ENCODE results near the gene CDY1. TPM values are rescaled to one million over a fixed set of nuclear protein-coding genes. Genes with fewer than 3 reads are reported as not detected.
"Not testable (repeated sequence)": the region's sequence is repeated elsewhere in the genome, so short reads cannot be mapped to it uniquely, and the experiment has no call there.

CDY1 gene
- polyA plus RNA-seq (2013, experiment 1 of 2): not detected
- not detected for polyA plus RNA-seq (2013, experiment 2 of 2)

DNA sequence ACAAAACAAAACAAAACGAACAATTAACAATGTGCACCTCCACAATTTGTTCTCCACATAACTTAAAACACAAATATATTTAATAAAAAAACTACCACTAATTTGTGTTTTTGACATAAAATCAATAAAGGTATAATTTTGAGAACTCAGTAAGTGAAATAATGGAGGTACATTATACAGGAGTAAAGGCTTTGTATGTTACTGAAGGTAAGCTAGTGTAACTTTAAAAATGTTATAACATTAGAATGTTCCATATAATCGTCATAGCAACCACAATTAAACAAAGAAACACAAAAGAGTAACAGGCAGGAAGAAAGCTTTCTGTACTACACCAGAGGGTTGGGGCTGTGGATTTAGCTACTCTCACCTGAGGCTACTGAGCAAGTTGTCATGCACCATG is at the start of gene CDY1:
Gene CDY1, plus strand, starts transcription at position 301 of the 400 bp plus-strand sequence. CDS start 326 bp downstream, outside the sequence.
- H3K23ac ChIP-seq (ENCODE audit: low read length); H3K36me3 ChIP-seq (ENCODE audit: control insufficient read depth, insufficient read depth, low read length); H3K56ac ChIP-seq (ENCODE audit: low read length); H3K79me2 ChIP-seq (ENCODE audit: control insufficient read depth, insufficient read depth, low read length); H3K27me3 ChIP-seq (ENCODE audit: insufficient read depth, low read length, poor library complexity); H2BK15ac ChIP-seq (replicated peaks; ENCODE audit: low read depth); H4K8ac ChIP-seq (ENCODE audit: low read depth, low read length); DNase-seq; H3K27ac ChIP-seq (ENCODE audit: low read depth, low read length); H4K5ac ChIP-seq (ENCODE audit: low read length); H3K18ac ChIP-seq (ENCODE audit: low read length); H3K4me1 ChIP-seq (ENCODE audit: control insufficient read depth, low read depth, low read length); H3K4me3 ChIP-seq (ENCODE audit: low read length); H3K9ac ChIP-seq (ENCODE audit: low read length); H3K4ac ChIP-seq (ENCODE audit: low read depth, low read length); H2BK5ac ChIP-seq (ENCODE audit: low read length); H2AK5ac ChIP-seq (ENCODE audit: low read length); H3K4me2 ChIP-seq (ENCODE audit: low read length); H2BK120ac ChIP-seq (ENCODE audit: low read depth, low read length); H3K79me1 ChIP-seq (ENCODE audit: low read length): not testable (repeated sequence)
- WGBS (ENCODE audit: extremely low coverage, insufficient coverage, low lambda C conversion rate): no CpG with 5 or more reads among the region's 2 CpGs

DNA sequence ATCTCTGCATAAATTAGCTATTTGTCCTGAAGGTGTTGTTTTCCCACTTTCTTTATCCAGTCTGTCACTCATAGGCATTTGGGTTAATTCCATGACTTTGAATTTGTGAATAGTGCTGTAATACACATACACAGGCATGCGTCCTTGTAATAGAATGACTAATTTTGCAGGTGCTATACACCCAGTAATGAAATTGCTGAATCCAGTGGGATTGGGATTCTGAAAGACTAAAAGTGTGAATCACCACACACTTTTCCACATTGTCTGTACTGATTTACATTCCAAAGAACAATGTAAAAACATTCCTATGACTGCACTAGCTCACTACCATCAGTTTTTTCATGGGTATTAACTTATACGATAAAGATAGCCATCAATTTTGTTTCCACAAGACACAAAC is 28.6 kb upstream of the CDY1 start:
- H3K18ac ChIP-seq (ENCODE audit: low read length); H3K27me3 ChIP-seq (ENCODE audit: insufficient read depth, low read length, poor library complexity): not testable (repeated sequence)

DNA sequence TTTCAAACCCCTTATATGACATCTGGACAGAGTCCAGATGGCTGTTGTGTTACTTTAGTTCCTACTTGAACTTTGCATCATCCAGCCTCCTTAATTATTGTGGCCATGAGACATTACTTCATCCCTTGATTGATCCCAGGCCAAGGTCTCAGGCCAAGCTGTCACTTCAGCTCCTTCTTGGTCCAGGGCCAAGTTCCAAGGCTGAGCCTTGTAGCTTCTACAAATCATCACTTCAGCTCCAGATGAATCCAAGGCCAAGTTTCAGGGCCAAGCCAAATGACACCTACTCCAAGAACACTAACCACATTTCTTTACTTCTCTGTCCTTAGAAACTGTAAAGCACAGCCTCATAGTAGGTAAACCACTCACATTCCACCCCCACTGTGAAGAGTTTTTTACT is 1.7 kb upstream of the CDY1 start:
- not testable (repeated sequence) for H3K4me2 ChIP-seq (ENCODE audit: low read length); H3K27ac ChIP-seq (ENCODE audit: low read depth, low read length); H3K4me1 ChIP-seq (ENCODE audit: control insufficient read depth, low read depth, low read length); H2BK15ac ChIP-seq (replicated peaks; ENCODE audit: low read depth); H3K4me3 ChIP-seq (ENCODE audit: low read length); H3K79me2 ChIP-seq (ENCODE audit: control insufficient read depth, insufficient read depth, low read length); DNase-seq; H3K23ac ChIP-seq (ENCODE audit: low read length); H4K5ac ChIP-seq (ENCODE audit: low read length); H4K8ac ChIP-seq (ENCODE audit: low read depth, low read length); H3K36me3 ChIP-seq (ENCODE audit: control insufficient read depth, insufficient read depth, low read length); H3K9ac ChIP-seq (ENCODE audit: low read length); H3K79me1 ChIP-seq (ENCODE audit: low read length); H3K18ac ChIP-seq (ENCODE audit: low read length); H3K56ac ChIP-seq (ENCODE audit: low read length); H2BK5ac ChIP-seq (ENCODE audit: low read length); H2BK120ac ChIP-seq (ENCODE audit: low read depth, low read length); H3K4ac ChIP-seq (ENCODE audit: low read depth, low read length); H2AK5ac ChIP-seq (ENCODE audit: low read length); H3K27me3 ChIP-seq (ENCODE audit: insufficient read depth, low read length, poor library complexity)

More for the DNA sequence above, 28.6 kb upstream of the CDY1 start:
- H3K4me2 ChIP-seq (ENCODE audit: low read length); H2BK15ac ChIP-seq (replicated peaks; ENCODE audit: low read depth); H3K4me3 ChIP-seq (ENCODE audit: low read length); DNase-seq; H2BK120ac ChIP-seq (ENCODE audit: low read depth, low read length); H3K23ac ChIP-seq (ENCODE audit: low read length); H3K9ac ChIP-seq (ENCODE audit: low read length); H3K79me2 ChIP-seq (ENCODE audit: control insufficient read depth, insufficient read depth, low read length); H3K4me1 ChIP-seq (ENCODE audit: control insufficient read depth, low read depth, low read length); H3K79me1 ChIP-seq (ENCODE audit: low read length); H2BK5ac ChIP-seq (ENCODE audit: low read length); H3K36me3 ChIP-seq (ENCODE audit: control insufficient read depth, insufficient read depth, low read length); H4K5ac ChIP-seq (ENCODE audit: low read length); H4K8ac ChIP-seq (ENCODE audit: low read depth, low read length); H3K56ac ChIP-seq (ENCODE audit: low read length); H2AK5ac ChIP-seq (ENCODE audit: low read length); H3K27ac ChIP-seq (ENCODE audit: low read depth, low read length); H3K4ac ChIP-seq (ENCODE audit: low read depth, low read length): not testable (repeated sequence)
- no CpG with 5 or more reads among the region's 2 CpGs for WGBS (ENCODE audit: extremely low coverage, insufficient coverage, low lambda C conversion rate)

- H4K5ac ChIP-seq (ENCODE audit: low read length); H3K27me3 ChIP-seq (ENCODE audit: insufficient read depth, low read length, poor library complexity); H3K4me1 ChIP-seq (ENCODE audit: control insufficient read depth, low read depth, low read length); H2BK120ac ChIP-seq (ENCODE audit: low read depth, low read length); H2BK5ac ChIP-seq (ENCODE audit: low read length); H3K23ac ChIP-seq (ENCODE audit: low read length); H2BK15ac ChIP-seq (replicated peaks; ENCODE audit: low read depth); H3K27ac ChIP-seq (ENCODE audit: low read depth, low read length); H3K9ac ChIP-seq (ENCODE audit: low read length); H3K4me3 ChIP-seq (ENCODE audit: low read length); H3K4ac ChIP-seq (ENCODE audit: low read depth, low read length); H3K79me1 ChIP-seq (ENCODE audit: low read length); H3K18ac ChIP-seq (ENCODE audit: low read length); H3K36me3 ChIP-seq (ENCODE audit: control insufficient read depth, insufficient read depth, low read length); DNase-seq; H3K56ac ChIP-seq (ENCODE audit: low read length); H3K4me2 ChIP-seq (ENCODE audit: low read length); H2AK5ac ChIP-seq (ENCODE audit: low read length); H3K79me2 ChIP-seq (ENCODE audit: control insufficient read depth, insufficient read depth, low read length); H4K8ac ChIP-seq (ENCODE audit: low read depth, low read length): not testable (repeated sequence)
- WGBS (ENCODE audit: extremely low coverage, insufficient coverage, low lambda C conversion rate): no CpG with 5 or more reads among the region's 3 CpGs
Measured at GRCh38 chrY:25626524-25626923, 4.6 kb downstream of the CDY1 start.

- H2AK5ac ChIP-seq (ENCODE audit: low read length); H2BK120ac ChIP-seq (ENCODE audit: low read depth, low read length); H3K27ac ChIP-seq (ENCODE audit: low read depth, low read length); DNase-seq; H2BK15ac ChIP-seq (replicated peaks; ENCODE audit: low read depth); H4K8ac ChIP-seq (ENCODE audit: low read depth, low read length); H3K23ac ChIP-seq (ENCODE audit: low read length); H3K36me3 ChIP-seq (ENCODE audit: control insufficient read depth, insufficient read depth, low read length); H2BK5ac ChIP-seq (ENCODE audit: low read length); H3K4me1 ChIP-seq (ENCODE audit: control insufficient read depth, low read depth, low read length); H3K27me3 ChIP-seq (ENCODE audit: insufficient read depth, low read length, poor library complexity); H3K9ac ChIP-seq (ENCODE audit: low read length); H3K4me3 ChIP-seq (ENCODE audit: low read length); H3K56ac ChIP-seq (ENCODE audit: low read length); H3K79me1 ChIP-seq (ENCODE audit: low read length); H3K4me2 ChIP-seq (ENCODE audit: low read length); H4K5ac ChIP-seq (ENCODE audit: low read length); H3K79me2 ChIP-seq (ENCODE audit: control insufficient read depth, insufficient read depth, low read length); H3K18ac ChIP-seq (ENCODE audit: low read length); H3K4ac ChIP-seq (ENCODE audit: low read depth, low read length): not testable (repeated sequence)
- WGBS (ENCODE audit: extremely low coverage, insufficient coverage, low lambda C conversion rate): no CpG with 5 or more reads among the region's 4 CpGs
Measured at GRCh38 chrY:25630383-25631112, 8.6 kb downstream of the CDY1 start.

GRCh38 chrY:25639852-25640251 is 17.9 kb downstream of the CDY1 start:
- not testable (repeated sequence) for H2BK15ac ChIP-seq (replicated peaks; ENCODE audit: low read depth); H3K27ac ChIP-seq (ENCODE audit: low read depth, low read length); H3K4me2 ChIP-seq (ENCODE audit: low read length); H3K27me3 ChIP-seq (ENCODE audit: insufficient read depth, low read length, poor library complexity); H3K79me2 ChIP-seq (ENCODE audit: control insufficient read depth, insufficient read depth, low read length); H3K18ac ChIP-seq (ENCODE audit: low read length); H4K5ac ChIP-seq (ENCODE audit: low read length); H3K4me3 ChIP-seq (ENCODE audit: low read length); H3K56ac ChIP-seq (ENCODE audit: low read length); H3K79me1 ChIP-seq (ENCODE audit: low read length); DNase-seq; H2AK5ac ChIP-seq (ENCODE audit: low read length); H4K8ac ChIP-seq (ENCODE audit: low read depth, low read length); H2BK5ac ChIP-seq (ENCODE audit: low read length); H3K4me1 ChIP-seq (ENCODE audit: control insufficient read depth, low read depth, low read length); H2BK120ac ChIP-seq (ENCODE audit: low read depth, low read length); H3K36me3 ChIP-seq (ENCODE audit: control insufficient read depth, insufficient read depth, low read length); H3K9ac ChIP-seq (ENCODE audit: low read length); H3K23ac ChIP-seq (ENCODE audit: low read length); H3K4ac ChIP-seq (ENCODE audit: low read depth, low read length)
- no CpG with 5 or more reads among the region's 3 CpGs for WGBS (ENCODE audit: extremely low coverage, insufficient coverage, low lambda C conversion rate)

Measured in mesendoderm (in vitro differentiated cells).